GM12801 (cell line): ENCODE measurements around the gene ETV1.

Experiments used
- TF ChIP-seq, protein P1 (sequence below): IDR thresholded peaks from one replicate; pipeline ENCODE4 v1.5.1; 2011; ENCODE audit warnings: control low read depth; ENCODE audit not compliant: insufficient read length; ENCODE audit errors: extremely low read depth

ETV1 gene

DNA sequence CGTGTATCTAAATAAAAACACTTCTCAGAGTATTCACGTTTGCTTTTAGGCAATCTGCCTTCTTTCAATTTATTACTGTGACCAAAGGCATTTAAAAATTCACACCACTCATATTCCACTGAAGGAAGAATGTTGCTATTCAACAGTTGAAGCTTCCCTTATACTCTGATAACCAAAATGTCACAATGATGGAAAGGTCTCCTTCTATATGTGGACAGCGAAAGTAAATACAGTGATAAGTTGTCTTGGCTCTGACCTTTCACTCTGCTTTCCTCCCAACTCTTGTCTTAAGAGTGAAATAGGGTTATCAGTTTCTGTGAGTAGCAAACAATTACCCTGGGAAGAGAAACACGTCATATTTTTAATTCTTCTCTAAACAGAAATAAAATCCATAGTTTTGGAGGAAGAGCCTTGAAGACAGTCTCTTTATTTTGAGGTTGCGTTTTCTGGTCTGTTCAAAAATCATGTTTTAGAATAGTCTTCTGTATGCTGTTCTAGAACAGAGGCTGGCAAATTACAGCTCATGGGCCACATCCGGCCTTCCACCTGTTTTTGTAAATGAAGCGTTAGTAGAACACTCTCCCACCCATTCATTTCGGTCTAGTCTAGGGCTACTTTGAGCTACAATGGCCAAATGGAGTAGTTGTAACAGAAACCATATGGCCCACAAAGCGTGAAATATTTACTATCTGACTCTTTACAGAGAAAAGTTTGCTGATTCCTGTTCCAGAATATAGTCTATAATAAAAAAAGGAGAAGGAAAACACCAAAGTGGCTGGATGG is 41.3 kb downstream of the ETV1 start:
- TF ChIP-seq, protein P1, sequence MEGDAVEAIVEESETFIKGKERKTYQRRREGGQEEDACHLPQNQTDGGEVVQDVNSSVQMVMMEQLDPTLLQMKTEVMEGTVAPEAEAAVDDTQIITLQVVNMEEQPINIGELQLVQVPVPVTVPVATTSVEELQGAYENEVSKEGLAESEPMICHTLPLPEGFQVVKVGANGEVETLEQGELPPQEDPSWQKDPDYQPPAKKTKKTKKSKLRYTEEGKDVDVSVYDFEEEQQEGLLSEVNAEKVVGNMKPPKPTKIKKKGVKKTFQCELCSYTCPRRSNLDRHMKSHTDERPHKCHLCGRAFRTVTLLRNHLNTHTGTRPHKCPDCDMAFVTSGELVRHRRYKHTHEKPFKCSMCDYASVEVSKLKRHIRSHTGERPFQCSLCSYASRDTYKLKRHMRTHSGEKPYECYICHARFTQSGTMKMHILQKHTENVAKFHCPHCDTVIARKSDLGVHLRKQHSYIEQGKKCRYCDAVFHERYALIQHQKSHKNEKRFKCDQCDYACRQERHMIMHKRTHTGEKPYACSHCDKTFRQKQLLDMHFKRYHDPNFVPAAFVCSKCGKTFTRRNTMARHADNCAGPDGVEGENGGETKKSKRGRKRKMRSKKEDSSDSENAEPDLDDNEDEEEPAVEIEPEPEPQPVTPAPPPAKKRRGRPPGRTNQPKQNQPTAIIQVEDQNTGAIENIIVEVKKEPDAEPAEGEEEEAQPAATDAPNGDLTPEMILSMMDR: no peak

DNA sequence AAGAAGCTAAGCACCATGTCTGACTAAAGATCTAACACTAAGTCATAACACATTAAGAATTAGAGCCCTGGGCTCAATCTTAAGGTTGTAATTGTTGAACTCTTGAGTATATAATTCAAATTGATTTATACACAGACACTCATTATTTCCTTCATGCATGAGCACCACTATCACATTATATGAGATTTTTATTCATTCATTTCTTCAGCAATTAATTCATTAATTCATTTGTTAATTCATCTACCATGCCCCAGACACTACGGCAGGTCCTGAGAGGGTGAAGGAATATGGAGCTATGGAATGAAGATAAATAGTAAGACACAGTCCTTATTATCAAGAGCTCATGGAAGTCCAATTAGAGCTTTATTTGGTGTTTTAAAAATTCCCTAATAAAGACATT is 41.9 kb downstream of the ETV1 start:
- TF ChIP-seq, protein P1: no peak

DNA sequence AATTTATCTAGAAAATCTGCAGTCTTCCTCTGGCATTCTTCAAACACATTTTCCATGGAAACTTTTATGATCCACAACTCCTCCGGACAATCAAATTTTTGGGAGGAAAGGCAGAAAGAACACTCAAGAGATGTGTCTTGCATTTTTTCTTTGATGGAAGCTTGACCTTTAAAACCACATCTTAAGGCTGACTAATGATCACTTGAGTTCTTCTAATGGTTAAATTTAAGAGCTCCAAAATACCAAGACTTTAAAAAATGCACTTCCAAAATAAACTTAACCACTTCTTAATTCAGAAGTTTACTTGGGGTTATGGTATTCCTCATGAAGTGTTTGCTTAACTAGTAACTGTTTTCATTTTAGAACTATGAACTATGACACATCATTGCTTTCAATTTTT is 43.3 kb downstream of the ETV1 start:
- TF ChIP-seq, protein P1: no peak

DNA sequence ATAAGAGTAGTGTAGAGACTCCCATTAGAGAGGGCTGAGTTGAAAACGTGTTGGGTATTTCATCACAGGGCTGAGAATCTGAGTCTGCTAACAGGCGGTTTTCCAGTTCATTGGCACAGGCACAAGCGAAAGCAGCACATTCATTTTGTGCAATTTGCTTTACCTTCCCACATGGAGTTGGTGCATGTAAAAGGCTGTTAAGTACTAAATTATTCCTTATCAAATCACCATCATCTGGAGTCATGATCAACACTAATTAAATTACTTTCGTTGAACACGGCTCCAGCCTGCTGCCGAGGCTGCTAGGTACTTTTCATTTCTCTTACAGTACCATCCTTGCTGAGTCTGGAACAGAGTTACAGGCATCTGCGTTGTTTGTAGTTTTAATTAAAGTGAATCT is 43.8 kb downstream of the ETV1 start:
- TF ChIP-seq, protein P1: no peak

DNA sequence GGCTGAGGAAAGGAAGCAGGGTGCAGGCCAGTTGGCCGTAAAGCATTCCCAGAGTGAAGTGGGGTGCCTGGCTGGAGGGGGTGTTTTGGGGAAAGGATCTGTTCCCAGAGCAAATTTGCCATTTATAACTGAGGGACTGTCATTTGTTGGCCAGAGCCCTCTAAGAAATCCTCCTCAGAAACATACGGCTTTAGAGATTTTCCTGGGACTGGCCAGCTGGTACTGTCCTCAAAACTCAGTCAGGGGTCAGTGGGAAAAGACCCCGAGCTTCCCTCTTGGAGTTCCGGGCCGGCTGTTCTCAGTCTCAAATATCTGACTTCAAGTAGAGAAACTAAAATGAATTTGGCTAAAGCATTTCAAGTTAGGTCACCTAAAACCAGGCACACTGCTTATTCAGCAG is 55.9 kb downstream of the ETV1 start:
- TF ChIP-seq, protein P1: no peak

DNA sequence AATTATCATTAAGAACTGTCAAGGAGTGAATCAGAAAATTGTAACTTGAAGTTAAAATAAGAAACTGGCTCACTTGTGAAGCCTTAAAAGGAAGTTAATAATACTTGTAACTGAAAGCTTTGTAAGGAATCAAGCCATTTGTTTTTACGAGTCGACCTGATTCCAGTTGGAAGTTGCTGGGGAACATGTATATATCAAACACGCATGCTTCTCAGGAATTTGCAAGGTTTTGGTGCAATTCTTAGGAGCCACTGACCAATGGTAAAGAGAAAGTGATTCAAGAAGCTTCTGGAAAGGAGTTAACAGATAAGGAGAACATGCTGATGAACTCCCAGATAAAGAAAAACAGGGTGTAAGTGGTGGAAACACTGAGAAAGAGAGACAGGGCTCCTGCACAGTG is 56.4 kb downstream of the ETV1 start:
- TF ChIP-seq, protein P1: no peak

DNA sequence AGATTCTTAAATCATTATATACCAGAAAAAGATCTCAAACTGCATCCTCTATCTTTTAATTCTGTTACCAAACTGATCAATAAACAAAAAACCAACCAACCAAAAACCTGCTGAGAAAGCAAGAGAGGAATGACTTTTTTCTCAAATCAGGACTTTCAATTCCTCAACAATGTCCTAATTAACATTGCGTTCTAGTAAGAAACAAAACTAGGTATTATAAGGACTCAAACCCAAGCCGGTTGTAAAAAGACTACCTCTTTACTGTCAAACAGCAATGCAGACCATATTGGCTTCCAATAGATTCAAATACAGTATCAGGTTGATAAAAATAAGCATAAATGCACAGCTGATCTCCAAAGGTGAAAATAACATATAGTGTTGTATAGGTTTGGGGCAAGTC is 57.3 kb downstream of the ETV1 start:
- TF ChIP-seq, protein P1: no peak

DNA sequence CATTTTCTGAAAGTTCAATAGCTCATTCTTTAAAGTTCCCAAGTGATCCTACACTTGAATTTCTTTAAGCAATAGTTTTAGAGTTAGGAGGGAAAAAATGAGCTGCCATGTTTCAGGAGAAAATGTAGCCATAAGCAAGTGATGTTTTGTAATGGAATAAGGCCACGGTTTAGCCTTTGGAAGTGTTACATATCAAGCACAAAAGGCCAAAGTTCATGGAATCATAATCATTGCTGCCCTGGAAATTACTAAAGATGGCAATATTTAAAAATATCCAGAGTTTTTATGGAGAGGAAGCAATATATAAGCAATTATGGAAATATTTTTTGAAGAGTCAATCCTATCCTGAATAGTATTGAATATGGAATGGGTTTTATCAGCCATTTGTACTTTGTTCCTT is 68.4 kb downstream of the ETV1 start:
- TF ChIP-seq, protein P1: no peak
